ENCODE results near the gene ADH7.
"Not testable (repeated sequence)": the region's sequence is repeated elsewhere in the genome, so short reads cannot be mapped to it uniquely, and the experiment has no call there.

The ADH7 gene

GRCh38 chr4:99377341-99377740, 57.8 kb downstream of the ADH7 start:
- not testable (repeated sequence) for H3K27ac ChIP-seq (ENCODE audit: poor library complexity, severe bottlenecking); ATAC-seq (ENCODE audit: low read depth); H3K4me1 ChIP-seq (ENCODE audit: insufficient read depth, poor library complexity, severe bottlenecking); H3K4me3 ChIP-seq (ENCODE audit: severe bottlenecking); H3K27me3 ChIP-seq (ENCODE audit: insufficient read depth, poor library complexity, severe bottlenecking); DNase-seq (ENCODE audit: low spot score); H3K9me3 ChIP-seq (ENCODE audit: severe bottlenecking); H3K36me3 ChIP-seq (ENCODE audit: low read depth)
- TF ChIP-seq CTCF (IDR thresholded peaks at IDR 0.05; ENCODE audit: poor library complexity, severe bottlenecking) = peak; percentile 60

- not testable (repeated sequence) for H3K9me3 ChIP-seq (ENCODE audit: severe bottlenecking); H3K27me3 ChIP-seq (ENCODE audit: insufficient read depth, poor library complexity, severe bottlenecking); DNase-seq (ENCODE audit: low spot score); H3K4me1 ChIP-seq (ENCODE audit: insufficient read depth, poor library complexity, severe bottlenecking); H3K27ac ChIP-seq (ENCODE audit: poor library complexity, severe bottlenecking); ATAC-seq (ENCODE audit: low read depth); H3K36me3 ChIP-seq (ENCODE audit: low read depth); H3K4me3 ChIP-seq (ENCODE audit: severe bottlenecking)
Observed at GRCh38 chr4:99372464-99372863, 62.7 kb downstream of the ADH7 start.

GRCh38 chr4:99367817-99368216, 67.3 kb downstream of the ADH7 start:
- H3K36me3 ChIP-seq (ENCODE audit: low read depth); H3K4me1 ChIP-seq (ENCODE audit: insufficient read depth, poor library complexity, severe bottlenecking); DNase-seq (ENCODE audit: low spot score); H3K9me3 ChIP-seq (ENCODE audit: severe bottlenecking); H3K27ac ChIP-seq (ENCODE audit: poor library complexity, severe bottlenecking); H3K27me3 ChIP-seq (ENCODE audit: insufficient read depth, poor library complexity, severe bottlenecking); ATAC-seq (ENCODE audit: low read depth); H3K4me3 ChIP-seq (ENCODE audit: severe bottlenecking): not testable (repeated sequence)

- no peak for DNase-seq (ENCODE audit: low spot score)
Observed at GRCh38 chr4:99366491-99366890, 68.7 kb downstream of the ADH7 start.

GRCh38 chr4:99362768-99363167, 72.4 kb downstream of the ADH7 start:
- Histone ChIP-seq H3K36me3 (ENCODE audit: low read depth) (no peaks in the 10 kb centered on the region), H3K9me3 (ENCODE audit: severe bottlenecking) (peaks cover 3% of the 10 kb centered on the region), H3K27me3 (ENCODE audit: insufficient read depth, poor library complexity, severe bottlenecking) (peaks cover 3% of the 10 kb centered on the region), H3K4me3 (ENCODE audit: severe bottlenecking) (no peak overlapping the region), H3K27ac (ENCODE audit: poor library complexity, severe bottlenecking) (no peak overlapping the region), H3K4me1 (ENCODE audit: insufficient read depth, poor library complexity, severe bottlenecking) (no peaks in the 10 kb centered on the region)
- DNase-seq (ENCODE audit: low spot score) (no peak), ATAC-seq (ENCODE audit: low read depth) (no peak)
- no peak for TF ChIP-seq CTCF (IDR thresholded peaks at IDR 0.05; ENCODE audit: poor library complexity, severe bottlenecking)

More at GRCh38 chr4:99366491-99366890, 68.7 kb downstream of the ADH7 start:
- ATAC-seq (ENCODE audit: low read depth) = no peak
- H3K36me3 ChIP-seq (ENCODE audit: low read depth) = no peaks in the 10 kb centered on the region
- TF ChIP-seq CTCF (IDR thresholded peaks at IDR 0.05; ENCODE audit: poor library complexity, severe bottlenecking) = no peak
- peaks cover 3% of the 10 kb centered on the region for H3K9me3 ChIP-seq (ENCODE audit: severe bottlenecking)
- no peaks in the 10 kb centered on the region for H3K27me3 ChIP-seq (ENCODE audit: insufficient read depth, poor library complexity, severe bottlenecking)
- no peak overlapping the region for H3K4me3 ChIP-seq (ENCODE audit: severe bottlenecking)
- no peak overlapping the region for H3K27ac ChIP-seq (ENCODE audit: poor library complexity, severe bottlenecking)
- H3K4me1 ChIP-seq (ENCODE audit: insufficient read depth, poor library complexity, severe bottlenecking) = no peaks in the 10 kb centered on the region

Measured in RWPE2 (cell line).